Rectal smooth muscle tissue (tissue), 1 donor: ENCODE data around the gene SLA2.
"Not testable (repeated sequence)": the region's sequence is repeated elsewhere in the genome, so short reads cannot be mapped to it uniquely, and the experiment has no call there.

Experiments used
- H3K27ac ChIP-seq: one replicate; pipeline ENCODE4 v1.7.0; 2013; ENCODE audit warnings: low read depth, low read length, inconsistent platforms
- H3K27me3 ChIP-seq: one replicate; pipeline ENCODE4 v1.7.0; 2013; ENCODE audit warnings: low read length; ENCODE audit not compliant: control insufficient read depth, insufficient read depth
- H3K36me3 ChIP-seq: one replicate; pipeline ENCODE4 v1.7.0; 2013; ENCODE audit warnings: low read length; ENCODE audit not compliant: control insufficient read depth, insufficient read depth
- H3K4me1 ChIP-seq: one replicate; pipeline ENCODE4 v1.7.0; 2013; ENCODE audit warnings: low read length; ENCODE audit not compliant: control insufficient read depth, insufficient read depth
- H3K4me3 ChIP-seq: one replicate; pipeline ENCODE4 v1.7.0; 2013; ENCODE audit warnings: low read length
- H3K9ac ChIP-seq: one replicate; pipeline ENCODE4 v1.7.0; 2013; ENCODE audit warnings: low read length

Gene SLA2

GRCh38 chr20:36576081-36576445 is 69.9 kb downstream of the SLA2 start:
- Histone ChIP-seq H3K36me3 (peaks cover 10% of the 10 kb centered on the region), H3K4me3 (no peak overlapping the region), H3K4me1 (peaks cover 11% of the 10 kb centered on the region), H3K27me3 (no peaks in the 10 kb centered on the region), H3K27ac (no peak overlapping the region), H3K9ac (no peak overlapping the region)

GRCh38 chr20:36574366-36575135 is 71.4 kb downstream of the SLA2 start:
- Histone ChIP-seq H3K4me1 (peaks cover 11% of the 10 kb centered on the region), H3K27me3 (no peaks in the 10 kb centered on the region), H3K4me3 (peak overlapping the region; percentile 71), H3K9ac (peak overlapping the region; percentile 27), H3K36me3 (peaks cover 6% of the 10 kb centered on the region), H3K27ac (peak overlapping the region; percentile 53)

GRCh38 chr20:36573798-36574365 is 72.1 kb downstream of the SLA2 start:
- Histone ChIP-seq H3K27me3 (no peaks in the 10 kb centered on the region), H3K36me3 (peaks cover 5% of the 10 kb centered on the region), H3K27ac (peak overlapping the region; percentile 81), H3K4me1 (peaks cover 11% of the 10 kb centered on the region), H3K4me3 (peak overlapping the region; percentile 71), H3K9ac (peak overlapping the region; percentile 75)

GRCh38 chr20:36573103-36573797 is 72.7 kb downstream of the SLA2 start, which contains the start of gene TGIF2:
TGIF2 (plus strand) TSS chr20:36573597; CDS start chr20:36578775, 5,178 bp downstream.
- Histone ChIP-seq H3K27me3 (no peaks in the 10 kb centered on the region), H3K27ac (peak within 1 kb of the TSS; percentile 89), H3K9ac (peak within 1 kb of the TSS; percentile 75), H3K36me3 (no peaks in the 10 kb centered on the region), H3K4me3 (peak within 1 kb of the TSS; percentile 71), H3K4me1 (peaks cover 11% of the 10 kb centered on the region)

GRCh38 chr20:36572701-36573102 is 73.3 kb downstream of the SLA2 start:
- no peaks in the 10 kb centered on the region for H3K36me3 ChIP-seq
- H3K4me1 ChIP-seq = peaks cover 11% of the 10 kb centered on the region
- no peaks in the 10 kb centered on the region for H3K27me3 ChIP-seq
- peak overlapping the region; percentile 45 for H3K9ac ChIP-seq
- peak overlapping the region; percentile 89 for H3K27ac ChIP-seq
- peak overlapping the region; percentile 71 for H3K4me3 ChIP-seq

- Histone ChIP-seq H3K36me3 (no peaks in the 10 kb centered on the region), H3K9ac (no peak overlapping the region), H3K27ac (peak overlapping the region; percentile 89), H3K27me3 (no peaks in the 10 kb centered on the region), H3K4me3 (no peak overlapping the region), H3K4me1 (peaks cover 11% of the 10 kb centered on the region)
Observed at GRCh38 chr20:36571564-36572504, 74.2 kb downstream of the SLA2 start.

- Histone ChIP-seq H3K9ac (no peak overlapping the region), H3K4me3 (no peak overlapping the region), H3K36me3 (no peaks in the 10 kb centered on the region), H3K27me3 (no peaks in the 10 kb centered on the region), H3K4me1 (peaks cover 6% of the 10 kb centered on the region), H3K27ac (no peak overlapping the region)
Observed at GRCh38 chr20:36569847-36570429, 76.1 kb downstream of the SLA2 start.

- no peaks in the 10 kb centered on the region for H3K36me3 ChIP-seq
- H3K9ac ChIP-seq = no peak overlapping the region
- H3K4me1 ChIP-seq = no peaks in the 10 kb centered on the region
- no peaks in the 10 kb centered on the region for H3K27me3 ChIP-seq
- no peak overlapping the region for H3K27ac ChIP-seq
- no peak overlapping the region for H3K4me3 ChIP-seq
Observed at GRCh38 chr20:36565520-36565919, 80.5 kb downstream of the SLA2 start.

GRCh38 chr20:36564726-36565121 is 81.3 kb downstream of the SLA2 start:
- H3K27me3 ChIP-seq, H3K36me3 ChIP-seq, H3K27ac ChIP-seq: not testable (repeated sequence)

GRCh38 chr20:36564078-36564725 is 81.8 kb downstream of the SLA2 start:
- not testable (repeated sequence) for H3K27ac ChIP-seq, H3K27me3 ChIP-seq, H3K4me1 ChIP-seq, H3K36me3 ChIP-seq, H3K9ac ChIP-seq, H3K4me3 ChIP-seq

More at GRCh38 chr20:36564726-36565121, 81.3 kb downstream of the SLA2 start:
- not testable (repeated sequence) for H3K9ac ChIP-seq, H3K4me1 ChIP-seq, H3K4me3 ChIP-seq

- Histone ChIP-seq H3K4me3 (no peak overlapping the region), H3K27me3 (no peaks in the 10 kb centered on the region), H3K27ac (no peak overlapping the region), H3K4me1 (no peaks in the 10 kb centered on the region), H3K9ac (no peak overlapping the region), H3K36me3 (no peaks in the 10 kb centered on the region)
Observed at GRCh38 chr20:36563374-36563773, 82.6 kb downstream of the SLA2 start.
